Measurements from ENCODE around the gene STK32B. TPM values are rescaled to one million over a fixed set of nuclear protein-coding genes. Genes with fewer than 3 reads are reported as not detected.

Gene STK32B
- total RNA-seq, 6 donors from 2014 or later = 0.22 to 3.4 (median 1.0) TPM

DNA sequence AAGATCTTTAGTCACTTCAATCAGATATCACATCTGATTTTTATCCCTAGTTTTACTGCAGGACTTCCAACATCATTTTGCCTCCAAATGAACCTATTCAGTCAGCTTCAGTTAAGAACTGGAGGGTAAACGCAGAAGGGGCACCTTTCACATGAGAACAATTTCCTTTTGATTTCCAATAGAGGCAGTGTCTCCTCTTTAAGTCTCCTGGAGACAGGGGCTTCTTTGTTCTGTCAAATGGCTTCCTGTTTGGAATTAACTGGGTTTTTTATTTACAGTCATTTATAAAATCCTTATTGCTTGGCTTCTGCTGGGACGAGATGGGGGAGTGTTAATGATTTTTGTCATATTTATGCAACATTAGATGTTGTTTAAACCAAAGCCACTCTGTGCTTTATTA lies 164.0 kb downstream of the STK32B start:
- Histone ChIP-seq H3K4me1 (no peaks in the 10 kb centered on the region), H3K27me3 (no peaks in the 10 kb centered on the region), H3K4me3 (no peak overlapping the region), H3K9me3 (no peaks in the 10 kb centered on the region), H3K27ac (no peak overlapping the region), H3K36me3 (no peaks in the 10 kb centered on the region)
- TF ChIP-seq POLR2AphosphoS5 (IDR thresholded peaks at IDR 0.05) (no peak), POLR2A (IDR thresholded peaks at IDR 0.05) (no peak), EP300 (IDR thresholded peaks at IDR 0.05) (no peak)
- TF ChIP-seq, protein P1, sequence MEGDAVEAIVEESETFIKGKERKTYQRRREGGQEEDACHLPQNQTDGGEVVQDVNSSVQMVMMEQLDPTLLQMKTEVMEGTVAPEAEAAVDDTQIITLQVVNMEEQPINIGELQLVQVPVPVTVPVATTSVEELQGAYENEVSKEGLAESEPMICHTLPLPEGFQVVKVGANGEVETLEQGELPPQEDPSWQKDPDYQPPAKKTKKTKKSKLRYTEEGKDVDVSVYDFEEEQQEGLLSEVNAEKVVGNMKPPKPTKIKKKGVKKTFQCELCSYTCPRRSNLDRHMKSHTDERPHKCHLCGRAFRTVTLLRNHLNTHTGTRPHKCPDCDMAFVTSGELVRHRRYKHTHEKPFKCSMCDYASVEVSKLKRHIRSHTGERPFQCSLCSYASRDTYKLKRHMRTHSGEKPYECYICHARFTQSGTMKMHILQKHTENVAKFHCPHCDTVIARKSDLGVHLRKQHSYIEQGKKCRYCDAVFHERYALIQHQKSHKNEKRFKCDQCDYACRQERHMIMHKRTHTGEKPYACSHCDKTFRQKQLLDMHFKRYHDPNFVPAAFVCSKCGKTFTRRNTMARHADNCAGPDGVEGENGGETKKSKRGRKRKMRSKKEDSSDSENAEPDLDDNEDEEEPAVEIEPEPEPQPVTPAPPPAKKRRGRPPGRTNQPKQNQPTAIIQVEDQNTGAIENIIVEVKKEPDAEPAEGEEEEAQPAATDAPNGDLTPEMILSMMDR (IDR thresholded peaks at IDR 0.05) = no peak
- no peak for ATAC-seq (ENCODE audit: low FRiP score in 2 of 2)
- DNase-seq = no peak
- 48 to 49% methylated on average over 2 of the region's 2 CpGs for WGBS, 2 donors

DNA sequence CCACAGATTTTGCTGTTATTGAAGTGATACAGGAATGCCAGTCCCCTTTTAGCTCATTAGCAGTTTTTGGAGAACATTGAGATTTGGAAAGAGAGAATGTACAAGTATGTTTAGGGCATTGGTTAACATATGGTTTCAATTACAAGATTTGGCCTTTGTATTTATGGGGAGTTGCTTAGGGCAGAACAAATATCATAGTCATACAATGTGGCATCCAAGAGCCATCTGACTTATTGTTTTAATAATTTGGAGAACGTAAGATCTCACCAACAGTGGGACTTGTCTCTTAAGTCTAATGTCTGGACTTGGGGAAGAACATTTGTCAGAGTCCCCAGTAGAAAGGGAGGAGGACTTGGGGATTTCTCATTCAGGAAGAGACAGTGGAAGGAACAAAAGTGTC lies 166.1 kb downstream of the STK32B start:
- Histone ChIP-seq H3K27ac (no peak overlapping the region), H3K9me3 (peaks cover 0 to 9% (median 8%) of the 10 kb centered on the region in 4 donors), H3K4me3 (no peak overlapping the region), H3K4me1 (no peaks in the 10 kb centered on the region), H3K36me3 (no peaks in the 10 kb centered on the region), H3K27me3 (no peaks in the 10 kb centered on the region)
- DNase-seq = no peak
- WGBS, 2 donors = 81 to 92% methylated on average over 1 of the region's 1 CpG
- no peak for ATAC-seq (ENCODE audit: low FRiP score in 2 of 2)
- TF ChIP-seq POLR2A (IDR thresholded peaks at IDR 0.05) (no peak), EP300 (IDR thresholded peaks at IDR 0.05) (no peak), POLR2AphosphoS5 (IDR thresholded peaks at IDR 0.05) (no peak)
- TF ChIP-seq, protein P1 (IDR thresholded peaks at IDR 0.05) = no peak

DNA sequence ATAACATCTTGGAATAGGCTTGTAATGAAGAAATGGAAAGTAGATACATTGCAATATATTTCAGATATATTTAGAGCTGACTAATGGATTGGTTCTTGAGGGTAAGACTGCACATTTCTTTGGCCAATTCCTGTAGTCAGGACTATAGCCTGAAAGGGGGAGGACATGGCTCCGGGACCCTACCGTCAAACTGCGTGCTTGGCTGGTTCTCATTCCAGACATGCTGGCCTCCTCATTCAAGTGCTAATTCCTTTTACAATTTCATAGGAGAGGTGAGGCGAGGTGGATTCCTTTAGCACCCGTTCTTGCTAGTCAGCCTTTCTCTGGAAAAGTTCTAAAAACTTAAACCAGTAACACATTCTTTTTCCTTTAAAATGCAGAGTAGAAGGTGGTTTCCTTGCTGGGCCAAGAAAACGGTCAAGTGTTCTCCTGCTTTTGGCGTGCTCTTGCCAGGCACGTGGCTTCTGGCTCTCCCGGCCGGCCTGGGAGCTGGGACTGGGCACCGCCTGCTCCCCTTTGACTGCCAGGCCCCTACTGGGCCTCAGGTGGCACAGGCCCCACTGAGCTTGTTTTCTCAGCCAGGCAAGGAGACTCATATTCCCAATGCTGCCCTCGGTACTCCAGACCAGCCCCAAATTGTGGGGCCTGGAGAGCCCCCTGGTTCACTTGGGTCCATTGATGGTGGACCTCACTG lies 167.2 kb downstream of the STK32B start:
- no peaks in the 10 kb centered on the region for H3K36me3 ChIP-seq
- H3K4me3 ChIP-seq = no peak overlapping the region
- peaks cover 0 to 9% (median 8%) of the 10 kb centered on the region in 4 donors for H3K9me3 ChIP-seq
- WGBS, 2 donors = 79 to 80% methylated on average over 11 to 12 of the region's 12 CpGs
- TF ChIP-seq POLR2A (IDR thresholded peaks at IDR 0.05) (no peak), POLR2AphosphoS5 (IDR thresholded peaks at IDR 0.05) (no peak), EP300 (IDR thresholded peaks at IDR 0.05) (no peak)
- TF ChIP-seq, protein P1 (IDR thresholded peaks at IDR 0.05) = no peak
- H3K27me3 ChIP-seq = no peaks in the 10 kb centered on the region
- no peak overlapping the region for H3K27ac ChIP-seq
- no peak for ATAC-seq (ENCODE audit: low FRiP score in 2 of 2)
- peak in 1 of 2 donors; percentile 35 for DNase-seq
- no peaks in the 10 kb centered on the region for H3K4me1 ChIP-seq

DNA sequence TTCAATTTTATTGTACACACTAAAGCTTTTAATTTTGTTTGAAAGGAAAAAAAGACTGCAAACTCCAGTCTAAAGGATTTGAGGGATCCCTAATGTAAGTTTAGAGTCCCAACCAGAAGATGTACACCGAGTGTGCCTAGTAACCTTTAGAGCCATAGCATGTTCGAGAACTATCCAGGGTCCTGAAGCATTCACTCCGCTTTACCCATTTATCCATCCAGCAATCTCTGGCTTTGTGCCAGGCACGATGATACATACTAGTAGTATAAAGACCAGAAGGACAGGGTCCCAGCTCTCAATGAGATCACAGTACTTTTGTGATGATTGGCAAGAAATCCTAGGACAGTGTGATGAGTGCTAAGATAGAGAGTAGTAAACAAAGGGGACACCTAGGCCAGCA lies 168.7 kb downstream of the STK32B start:
- Histone ChIP-seq H3K4me3 (no peak overlapping the region), H3K36me3 (no peaks in the 10 kb centered on the region), H3K27ac (no peak overlapping the region), H3K27me3 (no peaks in the 10 kb centered on the region), H3K4me1 (no peaks in the 10 kb centered on the region), H3K9me3 (peaks cover 0 to 9% (median 8%) of the 10 kb centered on the region in 4 donors)
- DNase-seq = no peak
- TF ChIP-seq EP300 (IDR thresholded peaks at IDR 0.05) (no peak), POLR2A (IDR thresholded peaks at IDR 0.05) (no peak), POLR2AphosphoS5 (IDR thresholded peaks at IDR 0.05) (no peak)
- TF ChIP-seq, protein P1 (IDR thresholded peaks at IDR 0.05) = no peak
- ATAC-seq (ENCODE audit: low FRiP score in 2 of 2) = no peak
- 44 to 52% methylated on average over 4 of the region's 4 CpGs for whole genome bisulfite sequencing, 2 donors

DNA sequence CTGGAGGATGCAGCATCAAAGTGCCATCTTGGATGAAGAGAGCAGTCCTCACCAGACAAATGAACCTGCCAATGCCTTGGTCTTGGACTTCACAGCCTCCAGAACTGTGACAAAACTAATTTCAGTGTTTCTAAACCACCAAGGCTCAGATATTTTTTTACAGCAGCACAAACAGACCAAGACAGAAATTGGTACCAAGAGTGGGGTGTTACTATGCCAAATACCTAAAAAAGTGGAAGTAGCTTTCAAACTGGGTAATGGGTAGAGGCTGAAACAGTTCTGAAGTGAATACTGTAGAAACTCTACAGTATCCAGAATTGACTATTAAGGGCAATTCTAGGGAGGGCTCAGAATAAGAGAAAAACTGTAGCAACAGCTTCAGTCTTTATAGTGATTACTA lies 170.8 kb downstream of the STK32B start:
- no peak for TF ChIP-seq POLR2AphosphoS5 (IDR thresholded peaks at IDR 0.05)
- TF ChIP-seq, protein P1 (IDR thresholded peaks at IDR 0.05) = no peak
- TF ChIP-seq EP300 (IDR thresholded peaks at IDR 0.05) = no peak
- no peak for TF ChIP-seq POLR2A (IDR thresholded peaks at IDR 0.05)
- no peaks in the 10 kb centered on the region for H3K27me3 ChIP-seq
- H3K27ac ChIP-seq = no peak overlapping the region
- ATAC-seq (ENCODE audit: low FRiP score in 2 of 2) (no peak), DNase-seq (no peak)
- no peaks in the 10 kb centered on the region for H3K36me3 ChIP-seq
- peaks cover 0 to 9% (median 8%) of the 10 kb centered on the region in 4 donors for H3K9me3 ChIP-seq
- H3K4me3 ChIP-seq = no peak overlapping the region
- no peaks in the 10 kb centered on the region for H3K4me1 ChIP-seq

Data from upper lobe of left lung (tissue), 6 donors.